HEK293 (cell line): ENCODE measurements around the gene TUBE1.

Source experiments
- BCL11B ChIP-seq: fragments of 450-650 bp; formaldehyde crosslinking; IDR thresholded peaks from 2 replicates; pipeline ENCODE4 v1.5.1; 2016; ENCODE audit warnings: low read depth, missing biosample characterization, missing genetic modification characterization
- GLI4 ChIP-seq: fragments of 450-650 bp; formaldehyde crosslinking; IDR thresholded peaks from 2 replicates; pipeline ENCODE4 v1.5.1; 2016; ENCODE audit warnings: missing biosample characterization, missing genetic modification characterization
- ZBTB17 ChIP-seq: fragments of 450-650 bp; formaldehyde crosslinking; IDR thresholded peaks from 2 replicates; pipeline ENCODE4 v1.5.1; 2016; ENCODE audit warnings: missing biosample characterization, missing genetic modification characterization
- ZFP41 ChIP-seq: fragments of 450-650 bp; formaldehyde crosslinking; IDR thresholded peaks from 2 replicates; pipeline ENCODE4 v1.5.1; 2016; ENCODE audit warnings: missing biosample characterization, missing genetic modification characterization, borderline replicate concordance
- ZIC2 ChIP-seq: fragments of 450-650 bp; formaldehyde crosslinking; IDR thresholded peaks from 2 replicates; pipeline ENCODE4 v1.5.1; 2016; ENCODE audit warnings: missing biosample characterization, missing genetic modification characterization
- ZNF23 ChIP-seq: fragments of 450-650 bp; formaldehyde crosslinking; IDR thresholded peaks from 2 replicates; pipeline ENCODE4 v1.5.1; 2016; ENCODE audit warnings: missing biosample characterization, missing genetic modification characterization, borderline replicate concordance
- ZNF350 ChIP-seq: fragments of 450-650 bp; formaldehyde crosslinking; IDR thresholded peaks from 2 replicates; pipeline ENCODE4 v1.5.0; 2017; ENCODE audit warnings: missing biosample characterization, mild to moderate bottlenecking, missing genetic modification characterization
- ZNF37A ChIP-seq: fragments of 450-650 bp; IDR thresholded peaks from 2 replicates; pipeline ENCODE4 v1.5.1; 2018; ENCODE audit warnings: missing biosample characterization, missing genetic modification characterization
- ZNF433 ChIP-seq: fragments of 450-650 bp; formaldehyde crosslinking; IDR thresholded peaks from 2 replicates; pipeline ENCODE4 v1.5.1; 2016; ENCODE audit warnings: missing biosample characterization, missing genetic modification characterization, low read depth
- TF ChIP-seq, protein P1 (sequence below): fragments of 450-650 bp; formaldehyde crosslinking; IDR thresholded peaks from 2 replicates; pipeline ENCODE4 v1.5.1; 2016; ENCODE audit warnings: missing biosample characterization, missing genetic modification characterization
- TF ChIP-seq, protein P2 (sequence below): fragments of 450-650 bp; formaldehyde crosslinking; IDR thresholded peaks from 2 replicates; pipeline ENCODE4 v1.5.1; 2017; ENCODE audit warnings: missing biosample characterization, missing genetic modification characterization

GRCh38 chr6:112085286-112086065 is 1.8 kb downstream of the TUBE1 start:
- TF ChIP-seq ZNF23 (tag by site-specific recombination) (no peak), ZNF433 (no peak), ZNF37A (tag by site-specific recombination) (no peak), GLI4 (tag by site-specific recombination) (no peak), ZIC2 (no peak), ZBTB17 (tag by site-specific recombination) (no peak), ZNF350 (tag by site-specific recombination) (no peak), ZFP41 (tag by site-specific recombination) (no peak), BCL11B (tag by site-specific recombination) (no peak)
- TF ChIP-seq, protein P1, sequence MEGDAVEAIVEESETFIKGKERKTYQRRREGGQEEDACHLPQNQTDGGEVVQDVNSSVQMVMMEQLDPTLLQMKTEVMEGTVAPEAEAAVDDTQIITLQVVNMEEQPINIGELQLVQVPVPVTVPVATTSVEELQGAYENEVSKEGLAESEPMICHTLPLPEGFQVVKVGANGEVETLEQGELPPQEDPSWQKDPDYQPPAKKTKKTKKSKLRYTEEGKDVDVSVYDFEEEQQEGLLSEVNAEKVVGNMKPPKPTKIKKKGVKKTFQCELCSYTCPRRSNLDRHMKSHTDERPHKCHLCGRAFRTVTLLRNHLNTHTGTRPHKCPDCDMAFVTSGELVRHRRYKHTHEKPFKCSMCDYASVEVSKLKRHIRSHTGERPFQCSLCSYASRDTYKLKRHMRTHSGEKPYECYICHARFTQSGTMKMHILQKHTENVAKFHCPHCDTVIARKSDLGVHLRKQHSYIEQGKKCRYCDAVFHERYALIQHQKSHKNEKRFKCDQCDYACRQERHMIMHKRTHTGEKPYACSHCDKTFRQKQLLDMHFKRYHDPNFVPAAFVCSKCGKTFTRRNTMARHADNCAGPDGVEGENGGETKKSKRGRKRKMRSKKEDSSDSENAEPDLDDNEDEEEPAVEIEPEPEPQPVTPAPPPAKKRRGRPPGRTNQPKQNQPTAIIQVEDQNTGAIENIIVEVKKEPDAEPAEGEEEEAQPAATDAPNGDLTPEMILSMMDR (tag by site-specific recombination): no peak
- TF ChIP-seq, protein P2, sequence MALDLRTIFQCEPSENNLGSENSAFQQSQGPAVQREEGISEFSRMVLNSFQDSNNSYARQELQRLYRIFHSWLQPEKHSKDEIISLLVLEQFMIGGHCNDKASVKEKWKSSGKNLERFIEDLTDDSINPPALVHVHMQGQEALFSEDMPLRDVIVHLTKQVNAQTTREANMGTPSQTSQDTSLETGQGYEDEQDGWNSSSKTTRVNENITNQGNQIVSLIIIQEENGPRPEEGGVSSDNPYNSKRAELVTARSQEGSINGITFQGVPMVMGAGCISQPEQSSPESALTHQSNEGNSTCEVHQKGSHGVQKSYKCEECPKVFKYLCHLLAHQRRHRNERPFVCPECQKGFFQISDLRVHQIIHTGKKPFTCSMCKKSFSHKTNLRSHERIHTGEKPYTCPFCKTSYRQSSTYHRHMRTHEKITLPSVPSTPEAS (tag by site-specific recombination): no peak
